ENCODE data around the gene PER1.

- no peak for TF ChIP-seq CTCF (IDR thresholded peaks at IDR 0.05; ENCODE audit: insufficient read depth, low read length, poor library complexity, severe bottlenecking)
- TF ChIP-seq EZH2phosphoT487 (conservative IDR thresholded peaks at IDR 0.05; ENCODE audit: low read length), result no peak
Measured at GRCh38 chr17:8160224-8160577, 8.0 kb upstream of the PER1 start.
